Activated CD4-positive, alpha-beta T cell treated with anti-CD3 and anti-CD28 coated beads, Interleukin-2, amount 10 ng/mL, durations not matched to agents 7 days and 5 days (primary cell): ENCODE measurements around the gene ASPHD2. TPM values are rescaled to one million over a fixed set of nuclear protein-coding genes. Genes with fewer than 3 reads are reported as not detected.

Experiments
- CTCF ChIA-PET: fragments of 350-600 bp; sonication (Branson Sonifier 250); formaldehyde crosslinking; loops from one replicate; lab custom pipeline; 2021; ENCODE audit warnings: antibody characterized with exemption; lab: Charles Lee
- POLR2A ChIA-PET: fragments of 350-600 bp; sonication (Branson Sonifier 250); formaldehyde crosslinking; loops from one replicate; lab custom pipeline; 2021; ENCODE audit warnings: antibody characterized with exemption; lab: Charles Lee
- DNase-seq: peaks from one replicate; pipeline ENCODE4 v3.0.0-alpha.2; 2020
- H3K27ac Mint-ChIP-seq: one replicate; pipeline ENCODE4 v1.8.0; 2021; ENCODE audit warnings: mild to moderate bottlenecking, moderate library complexity, mixed read lengths
- H3K27me3 Mint-ChIP-seq: one replicate; pipeline ENCODE4 v1.8.0; 2021; ENCODE audit warnings: mixed read lengths
- H3K36me3 Mint-ChIP-seq: one replicate; pipeline ENCODE4 v1.8.0; 2021; ENCODE audit warnings: low read depth, mixed read lengths
- H3K4me1 Mint-ChIP-seq: one replicate; pipeline ENCODE4 v1.8.0; 2021; ENCODE audit warnings: mixed read lengths
- H3K4me3 Mint-ChIP-seq: one replicate; pipeline ENCODE4 v1.8.0; 2021; ENCODE audit warnings: mild to moderate bottlenecking, moderate library complexity, mixed read lengths
- H3K9me3 Mint-ChIP-seq: one replicate; pipeline ENCODE4 v1.8.0; 2021; ENCODE audit warnings: mixed read lengths
- total RNA-seq, 2 experiments: library from RNA; stranded (reverse); gene quantifications; one replicate each; pipeline ENCODE4 v1.2.3, GENCODE V29; 2021

ASPHD2 gene, protein sequence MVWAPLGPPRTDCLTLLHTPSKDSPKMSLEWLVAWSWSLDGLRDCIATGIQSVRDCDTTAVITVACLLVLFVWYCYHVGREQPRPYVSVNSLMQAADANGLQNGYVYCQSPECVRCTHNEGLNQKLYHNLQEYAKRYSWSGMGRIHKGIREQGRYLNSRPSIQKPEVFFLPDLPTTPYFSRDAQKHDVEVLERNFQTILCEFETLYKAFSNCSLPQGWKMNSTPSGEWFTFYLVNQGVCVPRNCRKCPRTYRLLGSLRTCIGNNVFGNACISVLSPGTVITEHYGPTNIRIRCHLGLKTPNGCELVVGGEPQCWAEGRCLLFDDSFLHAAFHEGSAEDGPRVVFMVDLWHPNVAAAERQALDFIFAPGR
- total RNA-seq: 1 to 10 TPM; 8.5 to 8.8 TPM

- peak; percentile 80 for DNase-seq
- ChIA-PET CTCF (interaction anchor here (1.5 to 2.2 kb wide), 3 partner anchors 9 to 20 kb away, joined by 4 to 10 read pairs (median 6); no protein-coding TSS in a partner anchor), POLR2A (no interaction called here)
- peak within 1 kb of the TSS; percentile 88 for H3K4me3 Mint-ChIP-seq
- peak within 1 kb of the TSS; percentile 97 for H3K27ac Mint-ChIP-seq
- peaks cover 9% of the 10 kb centered on the region for H3K36me3 Mint-ChIP-seq
- H3K4me1 Mint-ChIP-seq: peaks cover 55% of the 10 kb centered on the region
- H3K27me3 Mint-ChIP-seq: peaks cover 12% of the 10 kb centered on the region
- peaks cover under 1% of the 10 kb centered on the region for H3K9me3 Mint-ChIP-seq
Observed at GRCh38 chr22:26428515-26429457, at the start of gene ASPHD2. TSS of gene ASPHD2 (plus strand) at chr22:26429260. CDS start at chr22:26433616, 4,356 bp downstream.

DNA sequence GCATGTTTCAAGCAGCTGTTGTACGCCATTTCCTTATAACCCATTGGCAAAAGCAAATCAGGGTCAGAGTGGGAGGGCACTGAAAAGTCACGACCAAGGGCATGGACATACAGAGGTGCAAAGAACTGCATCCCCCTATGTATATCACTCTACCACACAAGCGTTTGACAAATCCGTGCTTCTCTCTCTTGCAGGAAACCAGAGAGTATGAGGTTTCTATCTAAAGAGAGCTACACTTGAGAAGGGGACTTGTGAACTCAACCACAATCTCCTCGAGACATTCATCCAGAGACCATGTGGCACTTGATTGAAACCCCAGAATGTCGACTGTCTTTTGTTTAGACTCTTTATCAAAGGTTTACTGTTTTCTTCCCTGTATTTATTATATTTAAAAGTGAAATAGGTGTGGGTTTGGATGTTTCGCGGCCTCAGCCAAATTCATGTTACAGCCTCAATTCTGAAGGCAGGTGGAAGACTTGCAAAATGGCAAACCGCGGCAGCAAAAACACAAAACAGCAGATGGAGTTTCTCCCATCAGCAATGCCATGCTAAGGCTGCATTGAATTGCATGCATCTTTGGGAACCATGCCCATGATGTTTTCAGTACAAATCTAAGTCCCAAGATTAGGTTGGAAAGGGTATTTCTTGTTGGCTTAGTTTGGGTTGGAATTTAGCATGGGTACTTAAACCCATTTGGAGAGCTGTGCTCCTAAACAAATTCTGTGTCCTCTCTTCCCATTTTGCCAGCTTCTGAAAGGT, 48.8 kb upstream of the ASPHD2 start:
- CTCF ChIA-PET: interaction anchor here (1.6 kb wide), 1 partner anchor 14 kb away, joined by 3 read pairs; no protein-coding TSS in a partner anchor
- POLR2A ChIA-PET: no interaction called here
- Mint-ChIP-seq H3K4me1 (peaks cover 6% of the 10 kb centered on the region), H3K36me3 (no peaks in the 10 kb centered on the region), H3K4me3 (no peak overlapping the region), H3K27me3 (peaks cover 51% of the 10 kb centered on the region), H3K9me3 (peaks cover 2% of the 10 kb centered on the region), H3K27ac (no peak overlapping the region)
- DNase-seq: no peak

DNA sequence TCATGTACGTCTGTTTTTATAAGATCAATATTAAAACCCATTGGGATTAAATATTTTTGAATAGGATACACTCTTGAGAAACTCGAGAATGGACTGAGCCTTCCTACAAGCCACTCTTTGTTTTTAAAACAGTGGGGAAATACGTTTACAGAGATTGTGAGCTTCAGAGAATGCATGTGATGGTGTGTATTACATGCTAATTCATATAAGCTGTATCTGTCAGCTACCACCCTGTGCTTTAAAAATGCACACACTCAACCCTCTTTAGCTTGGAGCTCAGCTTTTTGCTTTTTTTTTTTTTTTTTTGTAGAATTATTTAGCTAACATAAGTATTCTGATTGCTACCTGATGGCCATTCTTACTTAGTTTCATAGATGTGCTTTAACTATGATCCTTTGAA, 46.3 kb upstream of the ASPHD2 start:
- ChIA-PET CTCF (interaction anchor here (1.2 to 1.3 kb wide), 2 partner anchors 15 kb away, joined by 4 to 5 read pairs; no protein-coding TSS in a partner anchor), POLR2A (no interaction called here)
- Mint-ChIP-seq H3K4me3 (no peak overlapping the region), H3K4me1 (no peaks in the 10 kb centered on the region), H3K27me3 (peaks cover 55% of the 10 kb centered on the region), H3K9me3 (peaks cover 2% of the 10 kb centered on the region), H3K36me3 (no peaks in the 10 kb centered on the region), H3K27ac (no peak overlapping the region)
- DNase-seq: no peak

DNA sequence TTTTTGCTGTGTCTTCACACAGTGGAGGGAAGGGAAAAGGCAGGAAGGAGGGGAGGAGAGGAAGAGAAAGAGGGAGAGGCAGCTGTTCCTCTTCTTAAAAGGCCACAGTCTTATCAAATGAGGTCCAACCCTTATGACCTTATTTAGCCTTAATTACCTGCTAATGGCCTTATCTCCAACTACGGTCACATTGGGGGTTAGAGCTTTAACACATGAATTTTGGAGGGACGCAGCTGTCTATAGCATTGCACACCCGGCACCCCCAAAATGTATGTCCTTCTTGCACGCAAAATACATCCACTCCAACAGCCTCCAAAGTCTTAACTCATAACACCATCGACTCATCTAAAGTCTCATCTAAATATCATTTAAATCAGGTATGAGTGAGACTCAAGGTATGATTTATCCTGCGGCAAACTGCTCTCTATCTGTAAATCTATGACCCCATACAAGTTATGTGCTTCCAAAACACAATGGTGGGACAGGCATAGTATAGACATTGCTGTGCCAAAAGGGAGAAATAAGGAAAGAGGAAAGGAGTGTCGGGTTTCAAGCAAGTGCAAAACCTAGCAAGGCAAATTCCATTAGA, 45.0 kb upstream of the ASPHD2 start:
- H3K36me3 Mint-ChIP-seq: no peaks in the 10 kb centered on the region
- no peaks in the 10 kb centered on the region for H3K4me1 Mint-ChIP-seq
- H3K4me3 Mint-ChIP-seq: no peak overlapping the region
- H3K27ac Mint-ChIP-seq: no peak overlapping the region
- POLR2A ChIA-PET: no interaction called here
- peaks cover 2% of the 10 kb centered on the region for H3K9me3 Mint-ChIP-seq
- CTCF ChIA-PET: interaction anchor here (0.7 to 1.3 kb wide), 2 partner anchors 14 to 324 kb away, joined by 3 to 4 read pairs; no protein-coding TSS in a partner anchor
- peaks cover 57% of the 10 kb centered on the region for H3K27me3 Mint-ChIP-seq
- no peak for DNase-seq

GRCh38 chr22:26385164-26385563, 43.9 kb upstream of the ASPHD2 start:
- Mint-ChIP-seq H3K27ac (no peak overlapping the region), H3K9me3 (no peaks in the 10 kb centered on the region), H3K27me3 (peaks cover 50% of the 10 kb centered on the region), H3K4me1 (no peaks in the 10 kb centered on the region), H3K4me3 (no peak overlapping the region), H3K36me3 (no peaks in the 10 kb centered on the region)
- ChIA-PET CTCF (interaction anchor here (0.6 to 0.8 kb wide), 2 partner anchors 20 to 134 kb away, joined by 3 to 4 read pairs; no protein-coding TSS in a partner anchor), POLR2A (no interaction called here)
- DNase-seq: no peak

DNA sequence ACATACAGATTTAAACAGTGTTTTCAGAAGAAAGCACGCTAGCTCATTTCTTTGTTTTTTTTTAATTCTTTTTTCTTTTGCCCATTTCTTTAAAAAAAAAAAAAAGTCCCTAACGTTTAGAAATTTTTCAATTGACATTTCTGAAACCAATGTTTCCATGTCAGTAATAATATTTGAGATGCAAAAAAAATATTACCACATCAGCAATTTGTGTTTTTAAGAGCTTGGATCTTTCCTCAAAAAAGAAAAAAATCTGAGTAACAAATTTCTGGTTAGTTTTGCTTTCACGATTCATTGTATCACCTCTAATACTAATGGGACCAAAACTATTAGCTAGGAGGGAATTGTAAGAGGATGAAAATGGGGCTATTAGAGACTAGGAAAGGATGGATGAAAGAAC, 39.9 kb upstream of the ASPHD2 start:
- CTCF ChIA-PET: interaction anchor here (1.0 to 1.1 kb wide), 2 partner anchors 8 to 35 kb away, joined by 3 read pairs; no protein-coding TSS in a partner anchor
- DNase-seq: no peak
- Mint-ChIP-seq H3K27me3 (peaks cover 21% of the 10 kb centered on the region), H3K4me1 (no peaks in the 10 kb centered on the region), H3K9me3 (no peaks in the 10 kb centered on the region), H3K4me3 (no peak overlapping the region), H3K27ac (no peak overlapping the region), H3K36me3 (no peaks in the 10 kb centered on the region)
- POLR2A ChIA-PET: no interaction called here

GRCh38 chr22:26391091-26391490, 38.0 kb upstream of the ASPHD2 start:
- ChIA-PET CTCF (no interaction called here), POLR2A (no interaction called here)
- Mint-ChIP-seq H3K4me3 (no peak overlapping the region), H3K27me3 (peaks cover 12% of the 10 kb centered on the region), H3K36me3 (no peaks in the 10 kb centered on the region), H3K9me3 (no peaks in the 10 kb centered on the region), H3K27ac (no peak overlapping the region), H3K4me1 (no peaks in the 10 kb centered on the region)
- DNase-seq: no peak

DNA sequence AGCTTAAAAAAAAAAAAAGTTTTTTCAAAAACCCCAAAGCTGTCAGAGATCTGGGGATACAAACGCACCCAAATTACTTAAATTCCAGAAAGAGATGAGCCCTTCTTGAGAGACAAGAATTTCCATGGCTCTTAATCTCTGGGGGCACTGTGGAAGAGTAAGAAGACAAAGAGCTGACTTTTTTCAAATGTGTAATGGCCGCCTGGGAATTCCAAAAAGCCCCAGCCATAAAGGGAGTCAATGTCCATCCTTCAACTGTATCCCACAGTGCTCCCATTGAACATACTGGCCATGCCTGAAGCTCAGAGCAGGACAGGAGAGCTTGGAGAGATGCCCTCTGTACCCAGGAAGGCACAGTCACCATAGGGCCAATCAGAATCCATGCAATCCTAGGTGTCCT, 37.4 kb upstream of the ASPHD2 start:
- Mint-ChIP-seq H3K4me3 (no peak overlapping the region), H3K27ac (no peak overlapping the region), H3K9me3 (no peaks in the 10 kb centered on the region), H3K36me3 (no peaks in the 10 kb centered on the region), H3K27me3 (peaks cover 10% of the 10 kb centered on the region), H3K4me1 (no peaks in the 10 kb centered on the region)
- ChIA-PET POLR2A (no interaction called here), CTCF (no interaction called here)
- no peak for DNase-seq

- Mint-ChIP-seq H3K27ac (no peak overlapping the region), H3K9me3 (no peaks in the 10 kb centered on the region), H3K27me3 (no peaks in the 10 kb centered on the region), H3K36me3 (no peaks in the 10 kb centered on the region), H3K4me3 (no peak overlapping the region), H3K4me1 (no peaks in the 10 kb centered on the region)
- DNase-seq: no peak
- CTCF ChIA-PET: interaction anchor here (1.2 kb wide), 1 partner anchor 15 kb away, joined by 3 read pairs; no protein-coding TSS in a partner anchor
- POLR2A ChIA-PET: no interaction called here
Observed at GRCh38 chr22:26393929-26394328, 35.1 kb upstream of the ASPHD2 start.

DNA sequence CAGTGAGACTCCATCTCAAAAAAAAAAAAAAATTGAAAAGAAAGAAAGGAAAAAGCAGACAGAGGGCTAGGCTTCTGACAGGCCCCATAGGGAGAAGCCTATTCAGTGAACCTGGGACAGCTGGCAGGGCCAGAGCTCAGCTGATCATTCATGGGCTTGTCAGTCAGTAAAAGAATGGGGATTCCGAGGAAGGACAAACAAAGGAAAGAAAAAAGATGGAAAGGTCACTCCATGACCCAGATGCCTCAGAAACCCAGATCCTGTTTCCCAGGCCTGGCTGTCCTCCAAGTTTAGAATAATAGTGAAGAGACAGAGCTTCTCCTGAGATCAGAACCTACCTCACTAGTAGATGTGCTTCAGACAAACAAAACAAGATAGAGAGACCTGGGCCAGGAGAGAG, 34.3 kb upstream of the ASPHD2 start:
- Mint-ChIP-seq H3K27me3 (no peaks in the 10 kb centered on the region), H3K36me3 (no peaks in the 10 kb centered on the region), H3K9me3 (no peaks in the 10 kb centered on the region), H3K4me1 (no peaks in the 10 kb centered on the region), H3K27ac (no peak overlapping the region), H3K4me3 (no peak overlapping the region)
- no peak for DNase-seq
- CTCF ChIA-PET: interaction anchor here (0.6 to 1.2 kb wide), 3 partner anchors 8 to 28 kb away, joined by 3 read pairs; no protein-coding TSS in a partner anchor
- POLR2A ChIA-PET: no interaction called here

- Mint-ChIP-seq H3K27me3 (no peaks in the 10 kb centered on the region), H3K4me1 (no peaks in the 10 kb centered on the region), H3K9me3 (no peaks in the 10 kb centered on the region), H3K36me3 (no peaks in the 10 kb centered on the region), H3K4me3 (no peak overlapping the region), H3K27ac (no peak overlapping the region)
- POLR2A ChIA-PET: no interaction called here
- no peak for DNase-seq
- CTCF ChIA-PET: interaction anchor here (1.1 to 2.0 kb wide), 4 partner anchors 24 to 65 kb away, joined by 3 to 6 read pairs (median 3); no protein-coding TSS in a partner anchor
Observed at GRCh38 chr22:26395926-26396325, 33.1 kb upstream of the ASPHD2 start.

- peaks cover 2% of the 10 kb centered on the region for H3K4me1 Mint-ChIP-seq
- H3K27me3 Mint-ChIP-seq: no peaks in the 10 kb centered on the region
- ChIA-PET POLR2A (no interaction called here), CTCF (no interaction called here)
- DNase-seq: peak; percentile 72
- no peaks in the 10 kb centered on the region for H3K36me3 Mint-ChIP-seq
- H3K4me3 Mint-ChIP-seq: no peak overlapping the region
- H3K27ac Mint-ChIP-seq: no peak overlapping the region
- H3K9me3 Mint-ChIP-seq: no peaks in the 10 kb centered on the region
Observed at GRCh38 chr22:26398741-26399153, 30.3 kb upstream of the ASPHD2 start.
